Astrocyte (in vitro differentiated cells and primary cell): ENCODE results near the gene DGKZ. TPM values are rescaled to one million over a fixed set of nuclear protein-coding genes. Genes with fewer than 3 reads are reported as not detected.

Experiments used
- DNase-seq: peaks from one replicate; pipeline ENCODE4 v3.0.0-alpha.2; 2010; ENCODE audit warnings: low read depth
- FAIRE-seq: peaks from 2 replicates; lab custom pipeline; 2011; peaks lifted over from hg19 to GRCh38; lab: Jason Lieb, UNC
- H2AFZ ChIP-seq: 2 replicates; pipeline ENCODE4 v1.6.0; 2012; ENCODE audit warnings: low read depth, low read length, inconsistent platforms
- H3K27ac ChIP-seq: 2 replicates; pipeline ENCODE4 v1.5.1; 2011; ENCODE audit warnings: low read depth, low read length, inconsistent platforms
- H3K27me3 ChIP-seq: 2 replicates; pipeline ENCODE4 v1.6.0; 2011; ENCODE audit warnings: low read length, inconsistent platforms; ENCODE audit not compliant: insufficient read depth
- H3K36me3 ChIP-seq: 2 replicates; pipeline ENCODE4 v1.5.1; 2011; ENCODE audit warnings: low read length, inconsistent platforms; ENCODE audit not compliant: insufficient read depth
- H3K4me1 ChIP-seq: 2 replicates; pipeline ENCODE4 v1.5.1; 2011; ENCODE audit warnings: low read length, inconsistent platforms; ENCODE audit not compliant: insufficient read depth
- H3K4me2 ChIP-seq: 2 replicates; pipeline ENCODE4 v1.6.0; 2012; ENCODE audit warnings: low read length, inconsistent platforms
- H3K4me3 ChIP-seq: 2 replicates; pipeline ENCODE4 v1.5.1; 2011; ENCODE audit warnings: low read depth, mild to moderate bottlenecking, low read length, inconsistent platforms; ENCODE audit not compliant: insufficient read depth
- H3K79me2 ChIP-seq: 2 replicates; pipeline ENCODE4 v1.6.0; 2012; ENCODE audit warnings: mild to moderate bottlenecking, low read length, inconsistent platforms; ENCODE audit not compliant: insufficient read depth
- H3K9ac ChIP-seq: 2 replicates; pipeline ENCODE4 v1.6.0; 2012; ENCODE audit warnings: mild to moderate bottlenecking, low read length, inconsistent platforms
- H3K9me3 ChIP-seq: 2 replicates; pipeline ENCODE4 v1.5.1; 2012; ENCODE audit warnings: low read depth, mild to moderate bottlenecking, low read length, inconsistent platforms; ENCODE audit not compliant: insufficient read depth
- H4K20me1 ChIP-seq: 2 replicates; pipeline ENCODE4 v1.6.0; 2012; ENCODE audit warnings: low read length, inconsistent platforms; ENCODE audit not compliant: insufficient read depth
- H3K27ac Mint-ChIP-seq: one replicate; pipeline ENCODE4 v1.8.0; 2021; ENCODE audit warnings: mild to moderate bottlenecking, mixed read lengths; ENCODE audit not compliant: unreplicated experiment
- H3K27me3 Mint-ChIP-seq: one replicate; pipeline ENCODE4 v1.8.0; 2021; ENCODE audit warnings: low read depth, mixed read lengths; ENCODE audit not compliant: unreplicated experiment
- H3K36me3 Mint-ChIP-seq: one replicate; pipeline ENCODE4 v1.8.0; 2021; ENCODE audit warnings: low read depth, mixed read lengths; ENCODE audit not compliant: unreplicated experiment
- H3K4me1 Mint-ChIP-seq: one replicate; pipeline ENCODE4 v1.8.0; 2021; ENCODE audit warnings: low read depth, mixed read lengths; ENCODE audit not compliant: unreplicated experiment
- H3K4me3 Mint-ChIP-seq: one replicate; pipeline ENCODE4 v1.8.0; 2021; ENCODE audit warnings: mild to moderate bottlenecking, moderate library complexity, mixed read lengths; ENCODE audit not compliant: unreplicated experiment
- H3K9me3 Mint-ChIP-seq: one replicate; pipeline ENCODE4 v1.8.0; 2021; ENCODE audit warnings: mild to moderate bottlenecking, mixed read lengths; ENCODE audit not compliant: unreplicated experiment
- CTCF ChIP-seq: IDR thresholded peaks from 2 replicates; pipeline ENCODE4 v1.5.1; 2011; ENCODE audit warnings: low read depth, mild to moderate bottlenecking, inconsistent platforms, low read length, moderate library complexity; ENCODE audit not compliant: insufficient read depth
- EZH2 ChIP-seq: IDR thresholded peaks from 2 replicates; pipeline ENCODE4 v1.6.1; 2012; ENCODE audit warnings: mild to moderate bottlenecking, low read length, inconsistent platforms; ENCODE audit not compliant: insufficient read depth
- total RNA-seq: library from RNA; stranded (reverse); gene quantifications from 2 replicates; pipeline ENCODE4 v1.2.1, GENCODE V29; 2021

The DGKZ gene
- total RNA-seq, 1 donor from 2014 or later = 59.3 TPM

GRCh38 chr11:46380340-46381047 is 33.2 kb downstream of the DGKZ start:
- TF ChIP-seq CTCF (no peak), EZH2 (no peak)

GRCh38 chr11:46381048-46381818 is 34.0 kb downstream of the DGKZ start, which contains the start of gene MDK:
Gene MDK (plus strand): TSS chr11:46381669. CDS start chr11:46382058, 389 bp downstream.
- peak within 1 kb of the TSS; percentile 64 for H3K27ac ChIP-seq
- peak within 1 kb of the TSS; percentile 68 for H3K4me3 ChIP-seq
- H3K4me1 ChIP-seq = peaks cover 11% of the 10 kb centered on the region
- DNase-seq (no peak), FAIRE-seq (no peak)
- H3K9me3 ChIP-seq = no peaks in the 10 kb centered on the region
- peaks cover 11% of the 10 kb centered on the region for H4K20me1 ChIP-seq
- H3K4me3 Mint-ChIP-seq = peak within 1 kb of the TSS; percentile 79
- peak within 1 kb of the TSS; percentile 98 for H3K4me2 ChIP-seq
- TF ChIP-seq EZH2 (no peak), CTCF (no peak)
- peak within 1 kb of the TSS; percentile 41 for H3K27ac Mint-ChIP-seq
- H3K9me3 Mint-ChIP-seq = no peaks in the 10 kb centered on the region
- H3K36me3 ChIP-seq = no peaks in the 10 kb centered on the region
- peak within 1 kb of the TSS; percentile 66 for H2AFZ ChIP-seq
- no peaks in the 10 kb centered on the region for H3K4me1 Mint-ChIP-seq
- H3K27me3 Mint-ChIP-seq = peaks cover 7% of the 10 kb centered on the region
- H3K36me3 Mint-ChIP-seq = peaks cover 12% of the 10 kb centered on the region
- H3K79me2 ChIP-seq = peaks cover 14% of the 10 kb centered on the region
- H3K27me3 ChIP-seq = no peaks in the 10 kb centered on the region
- H3K9ac ChIP-seq = peak within 1 kb of the TSS; percentile 84

More at GRCh38 chr11:46380340-46381047, 33.2 kb downstream of the DGKZ start:
- Mint-ChIP-seq H3K9me3 (no peaks in the 10 kb centered on the region), H3K27ac (peak overlapping the region; percentile 53), H3K36me3 (peaks cover 12% of the 10 kb centered on the region), H3K4me1 (no peaks in the 10 kb centered on the region), H3K4me3 (peak overlapping the region; percentile 69), H3K27me3 (peaks cover 4% of the 10 kb centered on the region)
- peaks cover 11% of the 10 kb centered on the region for H4K20me1 ChIP-seq
- H2AFZ ChIP-seq = peak overlapping the region; percentile 60
- peaks cover 11% of the 10 kb centered on the region for H3K4me1 ChIP-seq
- H3K4me2 ChIP-seq = peak overlapping the region; percentile 84
- H3K27ac ChIP-seq = peak overlapping the region; percentile 64
- H3K9me3 ChIP-seq = no peaks in the 10 kb centered on the region
- peaks cover 14% of the 10 kb centered on the region for H3K79me2 ChIP-seq
- FAIRE-seq = no peak
- H3K9ac ChIP-seq = peak overlapping the region; percentile 82
- no peaks in the 10 kb centered on the region for H3K27me3 ChIP-seq
- no peak for DNase-seq
- H3K4me3 ChIP-seq = peak overlapping the region; percentile 53
- H3K36me3 ChIP-seq = no peaks in the 10 kb centered on the region
